ENCODE measurements around the gene MCM3AP.

DNA sequence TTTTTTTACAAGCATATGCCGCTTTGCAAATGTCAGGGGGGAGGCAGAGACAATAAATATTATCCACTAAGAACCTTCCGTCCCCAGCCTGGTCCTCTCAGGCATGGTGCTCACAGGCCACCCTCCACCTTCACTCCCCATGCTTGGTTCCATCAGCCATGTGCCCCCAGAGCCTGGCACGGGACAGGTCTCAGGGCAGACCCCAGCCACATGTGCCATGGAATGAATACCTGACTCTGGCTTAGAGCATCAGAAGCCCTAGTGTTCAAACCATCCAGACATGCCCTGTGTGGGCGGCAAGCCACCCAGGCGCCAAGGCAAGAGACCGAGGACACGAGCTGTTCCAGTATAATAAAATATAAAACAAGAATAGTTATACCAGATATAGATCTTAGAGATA, 62.2 kb downstream of the MCM3AP start:
- TF ChIP-seq, protein P1, sequence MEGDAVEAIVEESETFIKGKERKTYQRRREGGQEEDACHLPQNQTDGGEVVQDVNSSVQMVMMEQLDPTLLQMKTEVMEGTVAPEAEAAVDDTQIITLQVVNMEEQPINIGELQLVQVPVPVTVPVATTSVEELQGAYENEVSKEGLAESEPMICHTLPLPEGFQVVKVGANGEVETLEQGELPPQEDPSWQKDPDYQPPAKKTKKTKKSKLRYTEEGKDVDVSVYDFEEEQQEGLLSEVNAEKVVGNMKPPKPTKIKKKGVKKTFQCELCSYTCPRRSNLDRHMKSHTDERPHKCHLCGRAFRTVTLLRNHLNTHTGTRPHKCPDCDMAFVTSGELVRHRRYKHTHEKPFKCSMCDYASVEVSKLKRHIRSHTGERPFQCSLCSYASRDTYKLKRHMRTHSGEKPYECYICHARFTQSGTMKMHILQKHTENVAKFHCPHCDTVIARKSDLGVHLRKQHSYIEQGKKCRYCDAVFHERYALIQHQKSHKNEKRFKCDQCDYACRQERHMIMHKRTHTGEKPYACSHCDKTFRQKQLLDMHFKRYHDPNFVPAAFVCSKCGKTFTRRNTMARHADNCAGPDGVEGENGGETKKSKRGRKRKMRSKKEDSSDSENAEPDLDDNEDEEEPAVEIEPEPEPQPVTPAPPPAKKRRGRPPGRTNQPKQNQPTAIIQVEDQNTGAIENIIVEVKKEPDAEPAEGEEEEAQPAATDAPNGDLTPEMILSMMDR (IDR thresholded peaks at IDR 0.05; ENCODE audit: low read depth, low read length, poor library complexity, severe bottlenecking) = no peak
- no peak for TF ChIP-seq EZH2phosphoT487 (IDR thresholded peaks at IDR 0.05; ENCODE audit: borderline replicate concordance, low read length)

All from DOHH2 (cell line).